Measurements from ENCODE around the gene CCR4.
"Not testable (repeated sequence)": the region's sequence is repeated elsewhere in the genome, so short reads cannot be mapped to it uniquely, and the experiment has no call there.

The CCR4 gene

GRCh38 chr3:32952369-32953077 lies 1.1 kb downstream of the CCR4 start:
- DNase-seq = peak; percentile 47

DNA sequence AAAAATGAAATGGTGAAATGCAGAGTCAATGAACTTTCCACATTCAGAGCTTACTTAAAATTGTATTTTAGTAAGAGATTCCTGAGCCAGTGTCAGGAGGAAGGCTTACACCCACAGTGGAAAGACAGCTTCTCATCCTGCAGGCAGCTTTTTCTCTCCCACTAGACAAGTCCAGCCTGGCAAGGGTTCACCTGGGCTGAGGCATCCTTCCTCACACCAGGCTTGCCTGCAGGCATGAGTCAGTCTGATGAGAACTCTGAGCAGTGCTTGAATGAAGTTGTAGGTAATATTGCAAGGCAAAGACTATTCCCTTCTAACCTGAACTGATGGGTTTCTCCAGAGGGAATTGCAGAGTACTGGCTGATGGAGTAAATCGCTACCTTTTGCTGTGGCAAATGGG lies 3.1 kb downstream of the CCR4 start:
- no peak for DNase-seq

DNA sequence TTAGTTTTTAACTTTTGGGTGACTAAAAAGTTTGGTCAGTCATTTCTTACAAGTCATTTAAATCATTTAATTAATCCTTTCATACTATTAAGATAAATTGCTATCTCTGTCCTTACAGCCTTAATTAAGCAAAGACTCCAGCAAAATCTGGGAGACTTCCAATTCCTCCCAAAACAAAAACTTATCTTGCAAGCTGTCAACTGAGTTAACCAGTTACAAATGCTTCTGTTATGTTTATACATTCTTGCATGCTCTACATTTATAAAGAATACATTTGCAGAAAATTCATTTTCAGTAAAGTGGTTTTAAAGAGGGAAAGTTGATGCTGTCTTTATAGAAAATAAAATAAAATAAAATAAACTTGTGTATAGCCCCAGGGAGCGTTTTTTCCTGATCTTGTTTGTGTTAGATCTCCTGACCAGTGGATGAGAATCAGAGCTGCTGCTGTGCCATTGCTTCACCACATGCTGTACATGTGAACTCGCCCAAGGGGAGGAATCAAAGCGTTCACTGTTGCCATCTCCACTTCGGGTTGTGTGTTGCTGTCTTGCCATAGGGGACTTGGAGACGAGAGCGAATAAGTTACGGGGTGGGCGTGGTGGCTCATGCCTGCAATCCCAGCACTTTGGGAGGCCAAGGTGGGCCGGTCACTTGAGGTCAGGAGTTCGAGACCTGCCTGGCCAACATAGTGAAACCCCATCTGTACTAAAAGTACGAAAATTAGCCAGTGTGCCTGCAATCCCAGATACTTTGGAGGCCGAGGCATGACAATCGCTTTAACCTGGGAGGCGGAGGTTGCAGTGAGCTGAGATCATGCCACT lies 5.5 kb downstream of the CCR4 start:
- no peak for DNase-seq

DNA sequence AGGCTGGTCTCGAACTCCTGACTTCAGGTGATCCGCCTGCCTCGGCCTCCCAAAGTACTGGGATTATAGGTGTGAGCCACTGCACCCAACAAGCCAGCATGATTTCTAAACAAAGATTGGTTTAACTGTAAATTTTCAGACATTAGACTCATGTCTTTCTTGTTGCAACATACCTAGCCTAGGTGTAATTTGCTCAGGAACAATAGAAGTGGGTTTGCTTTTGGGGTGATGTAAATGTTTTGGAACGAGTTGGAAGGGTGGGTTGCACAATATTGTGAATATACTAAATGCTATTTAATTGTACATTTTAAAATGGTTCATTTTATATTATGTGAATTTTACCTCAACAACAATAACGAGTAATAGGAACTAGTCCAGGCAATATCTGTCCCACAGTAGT lies 7.1 kb downstream of the CCR4 start:
- no peak for DNase-seq

DNA sequence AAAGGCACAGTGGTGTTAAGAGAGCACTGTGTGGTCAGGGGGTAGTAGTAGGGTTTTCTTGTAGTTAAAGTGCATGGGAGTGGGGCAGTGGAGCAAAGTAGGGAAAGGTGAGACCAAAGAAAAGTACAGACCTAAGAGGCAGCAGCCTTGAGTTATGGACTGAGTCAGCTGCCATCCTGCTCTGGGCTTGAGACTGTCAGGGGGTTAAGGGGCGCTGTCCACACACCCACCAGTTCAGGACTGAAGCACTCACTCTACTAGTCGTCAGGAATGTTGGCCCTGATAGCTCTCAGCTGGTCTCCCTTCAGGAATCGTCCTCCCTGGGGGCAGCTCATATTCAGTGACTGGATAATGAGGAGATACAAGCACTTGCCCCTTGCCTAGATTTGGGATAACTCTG lies 7.9 kb downstream of the CCR4 start:
- no peak for DNase-seq

GRCh38 chr3:32960404-32961170 lies 9.1 kb downstream of the CCR4 start:
- peak; percentile 55 for DNase-seq

- peak; percentile 50 for DNase-seq
Measured at GRCh38 chr3:32961189-32961715, 9.8 kb downstream of the CCR4 start.

GRCh38 chr3:32963871-32964270 lies 12.4 kb downstream of the CCR4 start:
- peak; percentile 69 for DNase-seq

GRCh38 chr3:32964781-32965180 lies 13.3 kb downstream of the CCR4 start:
- not testable (repeated sequence) for DNase-seq

GRCh38 chr3:32965617-32966213 lies 14.3 kb downstream of the CCR4 start:
- not testable (repeated sequence) for DNase-seq

GRCh38 chr3:32966627-32967026 lies 15.2 kb downstream of the CCR4 start:
- not testable (repeated sequence) for DNase-seq

DNA sequence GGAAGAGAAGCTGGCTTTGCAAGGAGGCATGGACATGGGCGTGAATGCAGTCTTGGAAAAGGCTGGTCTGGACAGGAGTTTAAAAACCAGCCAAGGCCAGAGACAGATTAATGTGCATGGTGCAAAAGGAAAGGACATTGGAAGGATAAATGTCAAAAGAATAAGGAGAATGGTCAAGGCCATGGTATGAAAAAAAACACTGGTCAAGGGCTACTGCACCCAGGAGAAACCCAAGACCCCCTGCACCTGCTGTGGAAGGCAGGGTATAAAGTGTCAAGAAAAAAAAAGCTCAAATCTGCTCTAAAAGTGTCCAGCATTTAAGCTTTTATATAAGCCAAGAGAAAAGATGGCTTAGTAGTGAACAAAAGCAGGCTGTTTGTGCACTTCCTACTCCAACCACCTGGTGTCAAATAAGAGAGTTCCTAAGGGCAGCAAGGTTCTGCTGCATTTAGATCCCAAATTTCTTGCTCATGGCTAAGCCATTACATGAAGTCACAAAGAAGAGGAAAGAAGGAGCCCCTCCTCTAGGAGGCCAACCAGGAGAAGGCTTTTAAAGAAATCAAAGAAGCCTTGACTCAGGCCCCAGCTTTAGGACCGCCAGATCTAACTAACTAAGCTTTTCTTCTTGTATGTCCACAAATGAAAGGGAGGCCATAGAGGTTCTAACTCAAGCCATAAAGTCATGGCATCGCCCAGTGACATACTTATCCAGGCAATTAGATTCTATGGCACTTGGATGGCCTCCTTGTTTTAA lies 16.9 kb downstream of the CCR4 start:
- DNase-seq = no peak

DNA sequence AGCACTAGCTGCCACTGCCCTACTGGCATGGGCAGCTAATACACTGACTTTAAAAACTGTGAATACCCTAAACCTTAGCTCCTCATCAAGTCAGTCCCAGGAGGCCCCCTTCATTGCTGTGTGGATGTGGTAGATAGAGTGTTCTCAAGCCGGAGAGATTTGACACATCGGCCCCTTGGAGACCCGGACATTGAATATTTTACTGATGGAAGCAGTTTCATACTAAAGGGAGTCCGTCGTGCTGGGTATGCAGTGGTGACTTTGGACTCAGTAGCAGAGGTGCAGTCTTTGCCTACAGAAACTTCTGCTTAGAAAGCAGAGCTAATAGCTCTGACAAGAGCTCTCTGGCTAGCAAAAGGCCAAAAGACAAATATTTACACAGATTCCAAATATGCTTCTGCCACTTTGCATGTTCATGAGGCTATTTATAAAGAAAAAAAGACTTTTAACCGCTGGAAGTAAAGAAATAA lies 17.5 kb downstream of the CCR4 start:
- no peak for DNase-seq

- DNase-seq = no peak
Measured at GRCh38 chr3:32969656-32970055, 18.2 kb downstream of the CCR4 start.

GRCh38 chr3:32971291-32971690 lies 19.8 kb downstream of the CCR4 start:
- not testable (repeated sequence) for DNase-seq

GRCh38 chr3:32972482-32973146 lies 21.2 kb downstream of the CCR4 start:
- DNase-seq = no peak

- DNase-seq = peak; percentile 55
Measured at GRCh38 chr3:32973982-32974381, 22.5 kb downstream of the CCR4 start.

GRCh38 chr3:32975891-32976595 lies 24.6 kb downstream of the CCR4 start:
- no peak for DNase-seq

GRCh38 chr3:32977861-32978260 lies 26.4 kb downstream of the CCR4 start:
- peak; percentile 32 for DNase-seq

- no peak for DNase-seq
Measured at GRCh38 chr3:32978331-32978730, 26.9 kb downstream of the CCR4 start.

DNA sequence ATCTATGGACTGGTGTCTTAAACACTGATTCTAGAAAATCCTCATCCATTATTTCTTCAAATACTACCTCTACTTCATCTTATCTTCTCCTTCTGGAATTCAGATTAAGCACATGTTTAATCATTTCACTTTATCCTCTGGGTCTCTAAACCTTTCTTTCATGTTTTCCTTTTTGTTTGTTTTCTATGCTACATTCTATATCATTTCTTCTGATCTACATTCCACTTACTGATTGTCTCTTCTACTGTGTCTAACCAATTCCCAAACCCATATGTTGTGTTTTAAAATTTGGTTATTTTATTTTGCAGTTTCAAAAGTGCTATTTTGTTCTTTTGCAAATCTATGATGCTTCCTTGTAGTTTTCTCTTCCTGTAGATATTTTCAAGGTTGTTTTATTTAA lies 31.7 kb downstream of the CCR4 start:
- no peak for DNase-seq

Data from CD4-positive, alpha-beta T cell treated with Interleukin-17A for 1 hour (primary cell).